ENCODE results near the gene CAV3. TPM values are rescaled to one million over a fixed set of nuclear protein-coding genes. Genes with fewer than 3 reads are reported as not detected.

Gene CAV3
- total and polyA plus RNA-seq, 4 donors: not detected

DNA sequence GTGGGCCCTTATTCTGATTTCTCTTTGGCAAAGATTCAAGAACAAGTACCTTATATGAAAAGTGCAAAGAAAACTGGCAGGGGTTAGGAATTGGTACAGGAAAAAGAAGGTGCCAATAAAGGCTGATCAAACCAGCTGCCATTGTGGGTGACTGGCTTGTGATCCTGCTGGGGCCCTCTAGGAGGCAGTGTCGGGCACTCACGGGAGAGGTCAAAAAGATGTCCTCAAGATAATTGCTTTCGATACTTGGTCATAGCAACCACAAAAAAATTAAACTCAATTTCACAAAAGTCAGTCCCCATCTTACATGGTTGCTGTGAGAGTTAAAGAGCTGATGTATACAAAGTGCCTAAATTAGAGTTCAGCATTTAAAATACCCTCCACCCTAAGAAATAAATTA is 31.0 kb upstream of the CAV3 start:
- Histone ChIP-seq H3K4me1 (ENCODE audit: control insufficient read depth in 4 of 4, insufficient read depth in 4 of 4, low read length in 3 of 4) (no peaks in the 10 kb centered on the region), H3K36me3 (ENCODE audit: control insufficient read depth in 4 of 4, insufficient read depth in 3 of 4, low read depth in 1 of 4, low read length in 3 of 4) (no peaks in the 10 kb centered on the region), H3K27ac (ENCODE audit: low read depth in 1 of 2, low read length in 2 of 2) (no peak overlapping the region), H3K9ac (ENCODE audit: low read depth in 1 of 2, low read length in 2 of 2) (no peak overlapping the region), H3K27me3 (ENCODE audit: control insufficient read depth in 4 of 4, insufficient read depth in 4 of 4, low read length in 3 of 4) (no peaks in the 10 kb centered on the region), H3K4me3 (ENCODE audit: low read depth in 1 of 3, low read length in 3 of 3) (no peak overlapping the region), H3K9me3 (ENCODE audit: control insufficient read depth in 4 of 4, low read length in 3 of 4) (peaks cover 2 to 12% (median 6%) of the 10 kb centered on the region in 4 donors)
- WGBS: 41% methylated on average over 3 of the region's 3 CpGs
- no peak for DNase-seq (ENCODE audit: low spot score)
- TF ChIP-seq, protein P1, sequence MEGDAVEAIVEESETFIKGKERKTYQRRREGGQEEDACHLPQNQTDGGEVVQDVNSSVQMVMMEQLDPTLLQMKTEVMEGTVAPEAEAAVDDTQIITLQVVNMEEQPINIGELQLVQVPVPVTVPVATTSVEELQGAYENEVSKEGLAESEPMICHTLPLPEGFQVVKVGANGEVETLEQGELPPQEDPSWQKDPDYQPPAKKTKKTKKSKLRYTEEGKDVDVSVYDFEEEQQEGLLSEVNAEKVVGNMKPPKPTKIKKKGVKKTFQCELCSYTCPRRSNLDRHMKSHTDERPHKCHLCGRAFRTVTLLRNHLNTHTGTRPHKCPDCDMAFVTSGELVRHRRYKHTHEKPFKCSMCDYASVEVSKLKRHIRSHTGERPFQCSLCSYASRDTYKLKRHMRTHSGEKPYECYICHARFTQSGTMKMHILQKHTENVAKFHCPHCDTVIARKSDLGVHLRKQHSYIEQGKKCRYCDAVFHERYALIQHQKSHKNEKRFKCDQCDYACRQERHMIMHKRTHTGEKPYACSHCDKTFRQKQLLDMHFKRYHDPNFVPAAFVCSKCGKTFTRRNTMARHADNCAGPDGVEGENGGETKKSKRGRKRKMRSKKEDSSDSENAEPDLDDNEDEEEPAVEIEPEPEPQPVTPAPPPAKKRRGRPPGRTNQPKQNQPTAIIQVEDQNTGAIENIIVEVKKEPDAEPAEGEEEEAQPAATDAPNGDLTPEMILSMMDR (IDR thresholded peaks at IDR 0.05; ENCODE audit: low read depth, low read length, missing input control): no peak
- TF ChIP-seq YY1 (IDR thresholded peaks at IDR 0.05): no peak

GRCh38 chr3:8705575-8705974 is 28.0 kb upstream of the CAV3 start:
- Histone ChIP-seq H3K9me3 (ENCODE audit: control insufficient read depth in 4 of 4, low read length in 3 of 4) (peaks cover 2 to 12% (median 4%) of the 10 kb centered on the region in 4 donors), H3K36me3 (ENCODE audit: control insufficient read depth in 4 of 4, insufficient read depth in 3 of 4, low read depth in 1 of 4, low read length in 3 of 4) (no peaks in the 10 kb centered on the region), H3K27me3 (ENCODE audit: control insufficient read depth in 4 of 4, insufficient read depth in 4 of 4, low read length in 3 of 4) (no peaks in the 10 kb centered on the region), H3K27ac (ENCODE audit: low read depth in 1 of 2, low read length in 2 of 2) (no peak overlapping the region), H3K9ac (ENCODE audit: low read depth in 1 of 2, low read length in 2 of 2) (no peak overlapping the region), H3K4me3 (ENCODE audit: low read depth in 1 of 3, low read length in 3 of 3) (no peak overlapping the region), H3K4me1 (ENCODE audit: control insufficient read depth in 4 of 4, insufficient read depth in 4 of 4, low read length in 3 of 4) (no peaks in the 10 kb centered on the region)
- 67% methylated on average over 3 of the region's 3 CpGs for WGBS
- TF ChIP-seq YY1 (IDR thresholded peaks at IDR 0.05) (no peak), NR2F2 (IDR thresholded peaks at IDR 0.05) (no peak), TAF1 (conservative IDR thresholded peaks at IDR 0.05) (no peak), RXRA (IDR thresholded peaks at IDR 0.05) (no peak), RAD21 (IDR thresholded peaks at IDR 0.05) (no peak), FOXA1 (IDR thresholded peaks at IDR 0.05) (no peak), FOXA2 (IDR thresholded peaks at IDR 0.05) (no peak), SP1 (IDR thresholded peaks at IDR 0.05) (no peak), HNF4G (IDR thresholded peaks at IDR 0.05) (no peak), ZBTB33 (IDR thresholded peaks at IDR 0.05) (no peak), EGR1 (IDR thresholded peaks at IDR 0.05; ENCODE audit: low read depth in 2 of 2) (no peak), ATF3 (IDR thresholded peaks at IDR 0.05) (no peak), JUND (IDR thresholded peaks at IDR 0.05) (no peak), HNF4A (conservative IDR thresholded peaks at IDR 0.05) (no peak), GABPA (IDR thresholded peaks at IDR 0.05 in 1 of 2, conservative IDR thresholded peaks at IDR 0.05 in 1 of 2) (no peak)
- TF ChIP-seq, protein P1 (IDR thresholded peaks at IDR 0.05; ENCODE audit: low read depth, low read length, missing input control): no peak
- TF ChIP-seq, protein P2, sequence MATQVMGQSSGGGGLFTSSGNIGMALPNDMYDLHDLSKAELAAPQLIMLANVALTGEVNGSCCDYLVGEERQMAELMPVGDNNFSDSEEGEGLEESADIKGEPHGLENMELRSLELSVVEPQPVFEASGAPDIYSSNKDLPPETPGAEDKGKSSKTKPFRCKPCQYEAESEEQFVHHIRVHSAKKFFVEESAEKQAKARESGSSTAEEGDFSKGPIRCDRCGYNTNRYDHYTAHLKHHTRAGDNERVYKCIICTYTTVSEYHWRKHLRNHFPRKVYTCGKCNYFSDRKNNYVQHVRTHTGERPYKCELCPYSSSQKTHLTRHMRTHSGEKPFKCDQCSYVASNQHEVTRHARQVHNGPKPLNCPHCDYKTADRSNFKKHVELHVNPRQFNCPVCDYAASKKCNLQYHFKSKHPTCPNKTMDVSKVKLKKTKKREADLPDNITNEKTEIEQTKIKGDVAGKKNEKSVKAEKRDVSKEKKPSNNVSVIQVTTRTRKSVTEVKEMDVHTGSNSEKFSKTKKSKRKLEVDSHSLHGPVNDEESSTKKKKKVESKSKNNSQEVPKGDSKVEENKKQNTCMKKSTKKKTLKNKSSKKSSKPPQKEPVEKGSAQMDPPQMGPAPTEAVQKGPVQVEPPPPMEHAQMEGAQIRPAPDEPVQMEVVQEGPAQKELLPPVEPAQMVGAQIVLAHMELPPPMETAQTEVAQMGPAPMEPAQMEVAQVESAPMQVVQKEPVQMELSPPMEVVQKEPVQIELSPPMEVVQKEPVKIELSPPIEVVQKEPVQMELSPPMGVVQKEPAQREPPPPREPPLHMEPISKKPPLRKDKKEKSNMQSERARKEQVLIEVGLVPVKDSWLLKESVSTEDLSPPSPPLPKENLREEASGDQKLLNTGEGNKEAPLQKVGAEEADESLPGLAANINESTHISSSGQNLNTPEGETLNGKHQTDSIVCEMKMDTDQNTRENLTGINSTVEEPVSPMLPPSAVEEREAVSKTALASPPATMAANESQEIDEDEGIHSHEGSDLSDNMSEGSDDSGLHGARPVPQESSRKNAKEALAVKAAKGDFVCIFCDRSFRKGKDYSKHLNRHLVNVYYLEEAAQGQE (IDR thresholded peaks at IDR 0.05): no peak
- TF ChIP-seq, protein P3, sequence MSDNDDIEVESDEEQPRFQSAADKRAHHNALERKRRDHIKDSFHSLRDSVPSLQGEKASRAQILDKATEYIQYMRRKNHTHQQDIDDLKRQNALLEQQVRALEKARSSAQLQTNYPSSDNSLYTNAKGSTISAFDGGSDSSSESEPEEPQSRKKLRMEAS (IDR thresholded peaks at IDR 0.05): no peak
- DNase-seq (ENCODE audit: low spot score): no peak

All from liver (tissue), 9 donors.